GM19025 (cell line): ENCODE results near the gene PTPRG.

Source experiments
- ATAC-seq: cut with Tn5 transposase; IDR thresholded peaks from one replicate; pipeline ENCODE4 v1.9.1; 2021; ENCODE audit warnings: mild to moderate bottlenecking, low read depth, moderate library complexity; ENCODE audit not compliant: unreplicated experiment

The PTPRG gene

GRCh38 chr3:61615643-61616042, 54.3 kb downstream of the PTPRG start:
- ATAC-seq: no peak

GRCh38 chr3:61616586-61616985, 55.2 kb downstream of the PTPRG start:
- ATAC-seq: no peak

- no peak for ATAC-seq
Measured at GRCh38 chr3:61617041-61617440, 55.7 kb downstream of the PTPRG start.

GRCh38 chr3:61617651-61618050, 56.3 kb downstream of the PTPRG start:
- ATAC-seq: no peak

- ATAC-seq: no peak
Measured at GRCh38 chr3:61618231-61618630, 56.9 kb downstream of the PTPRG start.

- ATAC-seq: no peak
Measured at GRCh38 chr3:61618871-61619270, 57.5 kb downstream of the PTPRG start.

- no peak for ATAC-seq
Measured at GRCh38 chr3:61620073-61620472, 58.7 kb downstream of the PTPRG start.

GRCh38 chr3:61624300-61624699, 62.9 kb downstream of the PTPRG start:
- ATAC-seq: no peak

- no peak for ATAC-seq
Measured at GRCh38 chr3:61625429-61625828, 64.1 kb downstream of the PTPRG start.

GRCh38 chr3:61626484-61626883, 65.1 kb downstream of the PTPRG start:
- ATAC-seq: no peak

- no peak for ATAC-seq
Measured at GRCh38 chr3:61627768-61628185, 66.4 kb downstream of the PTPRG start.

GRCh38 chr3:61628636-61629035, 67.3 kb downstream of the PTPRG start:
- ATAC-seq: no peak

GRCh38 chr3:61629442-61629841, 68.1 kb downstream of the PTPRG start:
- no peak for ATAC-seq

- no peak for ATAC-seq
Measured at GRCh38 chr3:61631108-61631769, 69.9 kb downstream of the PTPRG start.

- ATAC-seq: no peak
Measured at GRCh38 chr3:61632568-61633175, 71.3 kb downstream of the PTPRG start.

GRCh38 chr3:61634678-61635077, 73.3 kb downstream of the PTPRG start:
- no peak for ATAC-seq

GRCh38 chr3:61637088-61638051, 76.0 kb downstream of the PTPRG start:
- peak; percentile 94 for ATAC-seq

GRCh38 chr3:61638741-61639140, 77.4 kb downstream of the PTPRG start:
- ATAC-seq: no peak

- no peak for ATAC-seq
Measured at GRCh38 chr3:61639991-61640390, 78.6 kb downstream of the PTPRG start.

- ATAC-seq: no peak
Measured at GRCh38 chr3:61645148-61645547, 83.8 kb downstream of the PTPRG start.

GRCh38 chr3:61646360-61646759, 85.0 kb downstream of the PTPRG start:
- no peak for ATAC-seq
